ENCODE measurements around the gene PRODH.
"Not testable (repeated sequence)": the region's sequence is repeated elsewhere in the genome, so short reads cannot be mapped to it uniquely, and the experiment has no call there.

Gene PRODH

DNA sequence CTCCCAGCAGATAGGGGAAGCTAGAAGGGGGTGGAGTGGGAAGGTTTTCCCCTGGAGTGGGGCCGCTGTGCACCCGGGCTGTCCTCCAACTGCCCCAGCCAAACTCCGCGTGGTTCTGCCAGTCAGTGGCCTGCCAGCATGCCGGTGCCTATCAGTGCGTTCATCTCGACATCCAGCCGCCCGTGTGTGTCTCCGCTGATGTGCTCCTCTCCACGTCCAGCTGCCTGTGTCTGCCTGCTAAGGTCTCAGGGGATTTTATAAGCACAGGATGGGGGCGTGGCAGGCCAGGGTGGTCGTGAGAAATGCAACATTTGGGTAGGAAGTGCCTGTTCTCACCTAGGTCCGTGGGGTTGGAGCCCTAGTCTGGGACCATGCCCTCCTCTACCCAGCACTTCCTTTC lies 17.0 kb upstream of the PRODH start:
- H3K27me3 Mint-ChIP-seq: peaks cover 28 to 61% of the 10 kb centered on the region in 2 donors
- H3K9me3 Mint-ChIP-seq; H3K27ac Mint-ChIP-seq; ATAC-seq (replicated peaks); H3K36me3 Mint-ChIP-seq; H3K4me1 Mint-ChIP-seq; H3K4me3 Mint-ChIP-seq; DNase-seq: not testable (repeated sequence)

DNA sequence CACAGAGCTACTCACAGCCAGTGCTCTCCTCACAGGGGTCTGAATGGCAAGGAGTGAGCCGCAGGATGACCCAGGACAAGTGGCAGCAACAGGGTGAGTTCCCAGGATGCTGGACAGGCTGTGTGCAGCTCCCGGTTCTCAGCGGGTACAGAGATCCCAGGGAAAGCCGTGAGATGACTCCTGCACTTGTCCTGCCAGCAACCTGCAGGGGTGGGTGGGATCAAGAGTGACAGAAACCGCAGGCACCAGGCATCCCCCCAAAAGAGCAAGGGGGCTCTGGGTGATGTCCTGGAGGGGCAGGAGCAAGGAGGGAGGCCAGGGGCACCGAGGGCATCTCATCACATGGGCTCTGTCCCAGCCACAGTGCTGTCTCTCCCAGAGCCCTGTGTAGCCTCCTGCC lies 15.9 kb upstream of the PRODH start:
- Mint-ChIP-seq H3K27ac (no peak overlapping the region), H3K27me3 (peaks cover 35 to 68% of the 10 kb centered on the region in 2 donors), H3K4me1 (no peaks in the 10 kb centered on the region), H3K36me3 (no peaks in the 10 kb centered on the region), H3K9me3 (no peaks in the 10 kb centered on the region), H3K4me3 (no peak overlapping the region)
- no peak for DNase-seq
- no peak for ATAC-seq (replicated peaks)

DNA sequence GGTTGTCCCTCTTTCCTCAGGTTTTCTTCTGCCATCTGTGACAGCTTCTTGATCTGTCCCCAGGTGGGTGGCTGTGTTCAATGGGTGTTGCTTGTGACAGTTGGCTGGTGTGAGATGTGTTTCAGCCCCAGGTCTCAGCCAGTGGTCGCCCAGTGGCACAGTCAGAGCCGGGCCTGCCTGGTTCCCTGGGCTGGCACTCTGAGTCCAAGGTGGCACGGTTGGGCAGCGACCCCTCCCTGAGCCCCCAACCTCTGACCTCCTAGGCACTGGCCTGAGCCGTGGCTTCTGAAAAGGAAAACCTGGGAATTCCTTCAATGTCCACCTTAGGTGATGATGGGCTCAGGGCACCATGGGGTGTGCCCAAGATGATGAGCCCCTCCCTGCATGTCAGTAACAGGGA lies 14.0 kb upstream of the PRODH start:
- ATAC-seq (replicated peaks) (no peak), DNase-seq (no peak)
- Mint-ChIP-seq H3K4me1 (no peaks in the 10 kb centered on the region), H3K27me3 (peaks cover 32 to 63% of the 10 kb centered on the region in 2 donors), H3K27ac (no peak overlapping the region), H3K36me3 (no peaks in the 10 kb centered on the region), H3K4me3 (no peak overlapping the region), H3K9me3 (no peaks in the 10 kb centered on the region)

DNA sequence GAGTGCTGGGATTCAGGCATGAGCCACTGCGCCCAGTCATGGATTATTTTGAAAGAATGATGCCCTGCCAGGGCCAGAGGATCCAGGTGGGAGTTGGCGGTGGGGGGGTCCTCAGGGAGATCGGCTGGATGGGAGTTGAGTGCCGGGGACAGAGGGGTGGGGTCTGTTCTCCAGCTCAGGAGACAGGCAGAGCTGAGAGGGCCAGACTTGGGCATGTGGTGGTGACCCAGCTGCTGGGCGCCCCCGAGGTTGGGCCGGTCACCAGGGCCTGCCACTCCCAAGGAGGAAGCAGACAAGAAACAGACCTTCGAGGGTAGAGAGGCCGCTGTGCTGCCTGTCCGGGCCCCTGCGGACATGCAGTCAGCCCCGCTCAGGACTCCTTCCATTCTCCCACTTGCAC lies 11.8 kb upstream of the PRODH start:
- Mint-ChIP-seq H3K27me3 (peaks cover 27 to 52% of the 10 kb centered on the region in 2 donors), H3K4me3 (no peak overlapping the region), H3K36me3 (no peaks in the 10 kb centered on the region), H3K9me3 (no peaks in the 10 kb centered on the region), H3K27ac (no peak overlapping the region), H3K4me1 (no peaks in the 10 kb centered on the region)
- DNase-seq: no peak
- ATAC-seq (replicated peaks): no peak

DNA sequence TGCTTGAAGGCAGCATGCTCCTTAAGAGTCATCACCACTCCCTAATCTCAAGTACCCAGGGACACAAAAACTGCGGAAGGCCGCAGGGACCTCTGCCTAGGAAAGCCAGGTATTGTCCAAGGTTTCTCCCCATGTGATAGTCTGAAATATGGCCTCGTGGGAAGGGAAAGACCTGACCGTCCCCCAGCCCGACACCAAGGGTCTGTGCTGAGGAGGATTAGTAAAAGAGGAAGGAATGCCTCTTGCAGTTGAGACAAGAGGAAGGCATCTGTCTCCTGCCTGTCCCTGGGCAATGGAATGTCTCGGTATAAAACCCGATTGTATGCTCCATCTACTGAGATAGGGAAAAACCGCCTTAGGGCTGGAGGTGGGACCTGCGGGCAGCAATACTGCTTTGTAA lies 11.0 kb upstream of the PRODH start:
- not testable (repeated sequence) for DNase-seq; H3K4me3 Mint-ChIP-seq; H3K9me3 Mint-ChIP-seq; H3K36me3 Mint-ChIP-seq; ATAC-seq (replicated peaks); H3K27ac Mint-ChIP-seq; H3K4me1 Mint-ChIP-seq
- H3K27me3 Mint-ChIP-seq: peaks cover 27 to 46% of the 10 kb centered on the region in 2 donors

DNA sequence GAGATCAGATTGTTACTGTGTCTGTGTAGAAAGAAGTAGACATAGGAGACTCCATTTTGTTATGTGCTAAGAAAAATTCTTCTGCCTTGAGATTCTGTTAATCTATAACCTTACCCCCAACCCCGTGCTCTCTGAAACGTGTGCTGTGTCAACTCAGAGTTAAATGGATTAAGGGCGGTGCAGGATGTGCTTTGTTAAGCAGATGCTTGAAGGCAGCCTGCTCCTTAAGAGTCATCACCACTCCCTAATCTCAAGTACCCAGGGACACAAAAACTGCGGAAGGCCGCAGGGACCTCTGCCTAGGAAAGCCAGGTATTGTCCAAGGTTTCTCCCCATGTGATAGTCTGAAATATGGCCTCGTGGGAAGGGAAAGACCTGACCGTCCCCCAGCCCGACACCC lies 2.6 kb upstream of the PRODH start:
- not testable (repeated sequence) for H3K4me3 Mint-ChIP-seq; H3K27ac Mint-ChIP-seq; H3K9me3 Mint-ChIP-seq; ATAC-seq (replicated peaks); DNase-seq; H3K36me3 Mint-ChIP-seq; H3K4me1 Mint-ChIP-seq; H3K27me3 Mint-ChIP-seq

DNA sequence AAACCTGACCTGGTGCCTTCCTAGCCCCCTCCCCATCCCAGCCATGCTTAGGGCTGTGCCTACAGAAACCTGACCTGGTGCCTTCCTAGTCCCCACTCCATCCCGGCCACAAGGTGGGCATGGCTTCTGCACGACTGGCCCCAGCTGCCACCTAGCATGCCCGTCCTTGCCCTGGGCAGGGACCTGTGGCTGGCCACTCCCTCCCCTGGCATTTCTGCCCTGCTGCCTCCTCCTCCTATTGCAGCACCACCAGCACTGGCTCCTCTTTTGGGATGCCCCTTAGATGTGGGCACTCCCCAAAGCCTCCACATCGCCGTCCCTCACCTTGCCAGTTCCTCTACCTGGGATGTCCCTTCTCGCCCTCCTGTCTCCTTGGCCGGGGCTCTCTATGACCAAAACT lies 1.4 kb downstream of the PRODH start:
- H3K9me3 Mint-ChIP-seq, H3K27me3 Mint-ChIP-seq: not testable (repeated sequence)

DNA sequence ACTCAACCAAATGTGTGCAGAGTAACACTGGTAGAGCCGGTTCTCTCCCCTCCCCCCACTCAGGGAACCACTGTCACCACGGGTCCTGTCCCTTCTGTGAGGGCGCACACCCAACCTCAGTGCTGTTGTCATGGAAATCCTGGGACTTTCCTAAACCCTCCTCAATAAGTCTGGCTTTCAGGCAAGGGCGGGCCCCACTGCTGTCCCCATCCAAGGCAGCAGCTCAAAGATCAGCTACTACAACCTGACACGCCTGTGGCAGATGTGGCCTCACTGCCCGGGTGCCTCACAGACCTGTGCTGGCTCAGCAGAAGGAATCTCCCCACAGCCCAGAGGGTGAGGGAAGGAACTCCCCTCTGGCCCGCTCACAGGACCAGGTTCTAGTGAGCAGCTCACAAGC lies 2.2 kb downstream of the PRODH start:
- peak; percentile 12 to 49 for ATAC-seq (replicated peaks)
- Mint-ChIP-seq H3K27ac (no peak overlapping the region), H3K36me3 (no peaks in the 10 kb centered on the region), H3K9me3 (no peaks in the 10 kb centered on the region), H3K4me1 (no peaks in the 10 kb centered on the region), H3K4me3 (no peak overlapping the region), H3K27me3 (no peaks in the 10 kb centered on the region)
- no peak for DNase-seq

More for the DNA sequence above, 1.4 kb downstream of the PRODH start:
- not testable (repeated sequence) for H3K4me3 Mint-ChIP-seq; H3K27ac Mint-ChIP-seq; DNase-seq; ATAC-seq (replicated peaks); H3K36me3 Mint-ChIP-seq; H3K4me1 Mint-ChIP-seq

DNA sequence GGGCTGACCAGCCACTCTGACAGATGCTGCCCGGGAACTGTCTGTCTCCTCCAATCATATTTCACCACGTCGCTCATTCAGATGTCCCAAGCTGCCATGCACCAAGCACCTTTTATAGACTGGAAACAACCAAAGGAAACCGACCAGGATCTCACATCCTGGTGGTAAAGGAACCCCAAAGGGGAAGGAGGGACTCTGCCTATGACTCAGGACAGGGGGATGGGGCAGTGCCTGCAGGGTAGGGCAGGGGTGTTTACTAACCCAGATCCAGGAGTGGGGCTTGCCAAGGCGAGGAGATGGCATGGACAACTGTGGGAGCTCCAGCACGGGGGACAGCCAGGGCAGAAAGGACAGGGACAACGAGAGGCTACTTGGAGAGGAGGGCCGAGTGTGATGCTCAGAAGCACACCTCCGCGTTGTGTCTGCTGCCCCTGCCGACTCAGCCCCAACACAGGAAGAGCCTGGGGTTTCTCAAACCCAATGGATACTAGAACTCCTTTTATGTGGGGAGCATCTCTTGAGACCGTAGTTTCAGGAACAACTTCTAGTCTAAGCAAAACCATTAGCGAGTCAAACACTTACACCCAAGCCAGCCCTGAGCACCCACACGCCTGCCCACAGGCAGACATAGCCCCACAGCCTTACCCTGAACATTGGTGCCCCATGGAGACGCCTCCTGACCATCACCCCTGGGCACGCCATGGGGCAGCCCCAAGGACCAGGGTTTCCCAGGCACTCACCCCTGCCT lies 4.0 kb downstream of the PRODH start:
- no peak overlapping the region for H3K27ac Mint-ChIP-seq
- no peaks in the 10 kb centered on the region for H3K9me3 Mint-ChIP-seq
- no peaks in the 10 kb centered on the region for H3K4me1 Mint-ChIP-seq
- ATAC-seq (replicated peaks) (peak in 1 of 2 donors; percentile 41), DNase-seq (no peak)
- no peaks in the 10 kb centered on the region for H3K27me3 Mint-ChIP-seq
- H3K4me3 Mint-ChIP-seq: no peak overlapping the region
- no peaks in the 10 kb centered on the region for H3K36me3 Mint-ChIP-seq

DNA sequence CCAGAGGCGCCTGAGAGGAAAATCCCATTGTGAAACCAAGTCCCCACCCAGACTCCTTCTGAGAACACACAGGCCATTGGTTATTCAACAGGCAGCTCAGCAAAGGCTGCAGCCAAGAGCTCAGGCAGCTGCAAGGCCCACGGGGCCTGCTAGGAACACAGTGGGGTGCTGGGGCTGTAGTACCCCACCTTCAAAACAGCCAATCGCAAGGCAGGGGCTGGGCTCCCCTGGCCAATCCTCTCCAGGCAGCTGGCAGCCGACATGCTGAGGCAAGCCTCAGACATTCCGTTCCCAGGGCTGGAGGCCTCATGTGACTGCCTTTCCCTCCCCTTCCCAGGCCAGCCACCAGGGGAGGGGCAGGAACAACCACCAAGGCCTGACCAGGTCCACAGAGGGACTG lies 6.6 kb downstream of the PRODH start:
- Mint-ChIP-seq H3K27ac (no peak overlapping the region), H3K9me3 (no peaks in the 10 kb centered on the region), H3K27me3 (no peaks in the 10 kb centered on the region), H3K4me3 (no peak overlapping the region), H3K36me3 (no peaks in the 10 kb centered on the region), H3K4me1 (no peaks in the 10 kb centered on the region)
- ATAC-seq (replicated peaks) (no peak), DNase-seq (no peak)

DNA sequence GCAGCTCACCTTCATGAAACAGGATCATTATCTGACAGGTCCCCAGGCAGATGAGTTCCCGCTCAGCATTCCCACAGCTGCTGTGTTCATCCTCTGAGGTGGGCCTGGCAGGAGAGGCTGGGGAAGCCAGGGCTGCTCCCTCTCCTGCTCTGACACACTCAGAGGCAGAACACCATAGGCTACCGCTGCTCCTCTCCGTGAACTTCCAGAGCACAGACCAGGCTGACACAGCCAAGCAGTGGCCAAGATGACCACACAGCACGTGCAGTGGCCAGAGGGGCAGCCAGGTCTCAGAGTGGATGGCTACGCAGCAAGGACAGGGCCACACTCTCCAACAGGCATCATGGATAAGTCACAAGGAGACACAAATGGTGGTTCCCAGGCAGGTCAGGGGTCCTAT lies 8.5 kb downstream of the PRODH start:
- no peaks in the 10 kb centered on the region for H3K27me3 Mint-ChIP-seq
- DNase-seq: no peak
- ATAC-seq (replicated peaks): no peak
- H3K4me1 Mint-ChIP-seq: no peaks in the 10 kb centered on the region
- no peak overlapping the region for H3K27ac Mint-ChIP-seq
- H3K36me3 Mint-ChIP-seq: no peaks in the 10 kb centered on the region
- H3K4me3 Mint-ChIP-seq: no peak overlapping the region
- no peaks in the 10 kb centered on the region for H3K9me3 Mint-ChIP-seq

DNA sequence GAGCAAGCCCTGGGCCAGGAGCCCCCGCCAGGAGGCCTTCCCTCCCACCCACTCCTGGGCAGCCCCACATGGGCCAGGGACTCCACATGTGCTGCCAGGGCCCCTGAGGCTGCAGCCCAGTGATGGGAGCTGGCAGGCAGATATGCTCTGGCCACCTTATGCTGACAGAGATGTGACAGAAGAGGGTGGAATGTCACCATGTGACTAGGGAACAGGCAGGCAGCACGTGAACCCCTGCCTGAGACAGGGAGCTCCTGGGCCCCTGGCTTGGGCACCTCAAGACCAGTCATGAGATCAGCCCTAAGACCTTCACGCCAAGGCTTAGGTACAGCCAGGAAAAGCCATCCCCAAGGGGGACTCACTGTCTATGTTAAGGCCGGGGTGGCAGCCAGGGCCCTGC lies 9.1 kb downstream of the PRODH start:
- H3K4me3 Mint-ChIP-seq: no peak overlapping the region
- no peaks in the 10 kb centered on the region for H3K27me3 Mint-ChIP-seq
- no peak for ATAC-seq (replicated peaks)

DNA sequence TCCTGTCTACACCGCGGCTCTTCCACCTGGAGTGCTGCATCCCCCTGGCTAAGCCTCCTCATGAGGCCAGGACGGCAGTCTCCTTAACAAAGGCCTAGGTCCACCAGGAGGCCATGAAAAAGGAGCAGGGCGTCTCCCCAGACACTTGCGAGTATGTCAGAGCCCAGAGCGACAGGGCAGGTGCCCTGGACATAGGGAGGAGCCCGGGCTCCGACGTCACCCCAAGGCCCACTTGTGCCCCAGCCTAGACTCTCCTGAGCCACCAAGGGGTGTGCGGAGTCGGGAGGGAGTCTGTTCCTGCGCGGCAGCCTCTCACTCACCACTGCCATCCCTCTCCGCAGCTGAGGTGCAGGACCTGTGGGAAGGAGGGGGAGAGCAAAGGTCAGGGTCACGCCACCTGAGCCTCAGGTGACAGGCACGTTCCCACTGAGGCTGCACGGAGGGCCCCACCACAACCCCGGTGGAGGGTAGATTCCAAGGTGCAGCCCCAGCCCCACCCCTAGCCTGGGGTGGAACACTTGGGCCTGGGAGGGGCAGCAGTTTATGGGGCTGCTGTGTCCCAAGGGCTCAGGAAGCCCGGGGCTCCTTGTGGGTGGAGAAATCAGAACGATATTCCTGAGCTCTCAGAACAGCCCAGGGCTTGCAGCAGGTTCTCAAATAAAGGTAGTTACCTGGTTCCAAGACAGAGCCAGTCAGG lies 10.6 kb downstream of the PRODH start:
- Mint-ChIP-seq H3K4me1 (no peaks in the 10 kb centered on the region), H3K36me3 (no peaks in the 10 kb centered on the region), H3K27ac (no peak overlapping the region), H3K27me3 (no peaks in the 10 kb centered on the region), H3K9me3 (no peaks in the 10 kb centered on the region), H3K4me3 (no peak overlapping the region)
- DNase-seq (no peak), ATAC-seq (replicated peaks) (no peak)

More for the DNA sequence above, 9.1 kb downstream of the PRODH start:
- Mint-ChIP-seq H3K9me3 (no peaks in the 10 kb centered on the region), H3K36me3 (no peaks in the 10 kb centered on the region), H3K27ac (no peak overlapping the region), H3K4me1 (no peaks in the 10 kb centered on the region)
- no peak for DNase-seq

DNA sequence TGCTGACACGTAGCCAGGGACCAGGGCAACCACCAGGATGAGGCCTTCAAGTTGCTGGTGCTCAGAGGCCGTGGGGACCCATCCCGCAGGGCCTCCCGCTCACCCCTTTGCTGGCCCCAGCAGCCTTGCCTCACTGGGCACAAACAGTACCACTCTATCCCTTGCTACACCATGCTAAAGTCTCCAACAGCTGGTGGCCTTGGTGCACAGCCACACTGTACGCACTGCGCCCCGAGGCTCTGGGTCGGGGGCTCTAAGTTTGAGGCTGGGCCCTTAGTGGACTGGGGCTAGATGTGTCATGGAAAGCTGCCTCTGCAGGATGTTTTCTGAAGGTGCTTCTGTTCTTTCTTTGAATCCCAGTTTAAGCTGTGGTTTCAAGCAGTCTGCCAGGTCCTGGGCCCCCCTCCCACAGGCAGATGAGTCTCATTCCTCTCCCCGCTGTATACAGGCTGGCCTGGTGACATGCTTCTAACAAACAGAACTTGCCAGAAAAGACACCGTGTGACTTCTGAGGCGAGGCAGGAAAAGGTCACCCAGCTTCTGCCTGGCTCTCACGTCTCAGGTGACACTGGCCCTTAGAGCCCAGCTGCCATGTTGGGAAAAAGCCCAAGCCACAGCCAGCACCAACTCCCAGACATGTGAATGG lies 15.7 kb downstream of the PRODH start:
- DNase-seq; H3K4me1 Mint-ChIP-seq; H3K36me3 Mint-ChIP-seq; H3K4me3 Mint-ChIP-seq; H3K9me3 Mint-ChIP-seq; H3K27me3 Mint-ChIP-seq; ATAC-seq (replicated peaks); H3K27ac Mint-ChIP-seq: not testable (repeated sequence)

DNA sequence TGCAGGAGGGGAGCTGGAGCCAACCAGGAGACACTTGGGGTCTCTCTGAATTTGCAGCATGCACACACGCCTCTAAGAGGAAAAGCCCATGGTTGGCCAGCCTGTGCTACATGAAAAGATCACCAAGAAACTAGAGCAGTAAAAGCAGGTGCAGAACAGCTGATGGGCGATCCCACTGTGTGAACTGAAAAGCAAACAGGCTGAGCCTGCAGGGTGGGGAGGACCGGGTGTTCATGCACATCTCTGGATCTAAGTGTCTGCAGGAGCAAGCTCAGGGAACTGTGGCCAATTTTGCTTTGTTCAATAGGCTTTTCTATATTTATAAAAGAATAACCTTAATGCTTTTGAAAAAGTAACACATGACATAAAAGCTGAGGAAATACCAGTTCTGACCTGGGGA lies 18.3 kb downstream of the PRODH start:
- not testable (repeated sequence) for ATAC-seq (replicated peaks); H3K4me1 Mint-ChIP-seq; H3K36me3 Mint-ChIP-seq; DNase-seq; H3K4me3 Mint-ChIP-seq; H3K27me3 Mint-ChIP-seq; H3K9me3 Mint-ChIP-seq; H3K27ac Mint-ChIP-seq

Data from stimulated activated naive B cell treated with anti-CD40 and anti-IgM and Interleukin-4, amounts not matched to agents 10 μg/mL and 1 μg/mL and 100 μg/mL, for 72 hours (primary cell).